ENCODE data around the gene ARFIP2. TPM values are rescaled to one million over a fixed set of nuclear protein-coding genes. Genes with fewer than 3 reads are reported as not detected.

The ARFIP2 gene
- polyA plus RNA-seq, 1 experiment, result 79.1 TPM

DNA sequence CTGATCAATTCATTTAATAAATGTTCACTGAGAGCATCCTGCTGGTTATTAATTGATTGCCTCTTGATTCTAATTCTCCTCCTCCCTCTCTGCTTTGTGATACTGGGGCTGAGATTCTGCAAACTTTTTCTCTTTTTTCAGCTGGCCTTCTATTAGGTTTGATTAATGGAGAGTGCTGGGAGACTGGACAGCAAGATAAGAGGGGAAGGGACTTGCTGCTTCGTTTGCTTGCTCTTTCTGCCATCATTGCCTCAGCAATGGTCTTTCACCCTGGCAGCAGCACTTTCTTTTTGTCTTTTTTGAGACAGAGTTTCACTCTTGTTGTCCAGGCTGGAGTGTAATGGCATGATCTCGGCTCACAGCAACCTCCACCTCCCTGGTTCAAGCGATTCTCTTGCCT, 23.0 kb upstream of the ARFIP2 start:
- Histone ChIP-seq H3K4me3 (ENCODE audit: low read depth, low read length) (no peak overlapping the region), H3K9me3 (ENCODE audit: control insufficient read depth, insufficient read depth, low read length) (no peaks in the 10 kb centered on the region), H3K27ac (ENCODE audit: low read depth, low read length) (no peak overlapping the region), H3K27me3 (ENCODE audit: control insufficient read depth, insufficient read depth, low read length) (no peaks in the 10 kb centered on the region)
- DNase-seq (ENCODE audit: low read depth, low spot score), result no peak
- CTCF ChIA-PET, result interaction anchor here (0.6 to 6.3 kb wide), 4 partner anchors 21 to 126 kb away, joined by 4 to 132 read pairs (median 9); no protein-coding TSS in a partner anchor
- POLR2A ChIA-PET, result interaction anchor here (1.3 kb wide), 1 partner anchor 23 kb away, joined by 4 read pairs; the partner anchor contains the start of genes ARFIP2 and TIMM10B
- TF ChIP-seq, protein P1, sequence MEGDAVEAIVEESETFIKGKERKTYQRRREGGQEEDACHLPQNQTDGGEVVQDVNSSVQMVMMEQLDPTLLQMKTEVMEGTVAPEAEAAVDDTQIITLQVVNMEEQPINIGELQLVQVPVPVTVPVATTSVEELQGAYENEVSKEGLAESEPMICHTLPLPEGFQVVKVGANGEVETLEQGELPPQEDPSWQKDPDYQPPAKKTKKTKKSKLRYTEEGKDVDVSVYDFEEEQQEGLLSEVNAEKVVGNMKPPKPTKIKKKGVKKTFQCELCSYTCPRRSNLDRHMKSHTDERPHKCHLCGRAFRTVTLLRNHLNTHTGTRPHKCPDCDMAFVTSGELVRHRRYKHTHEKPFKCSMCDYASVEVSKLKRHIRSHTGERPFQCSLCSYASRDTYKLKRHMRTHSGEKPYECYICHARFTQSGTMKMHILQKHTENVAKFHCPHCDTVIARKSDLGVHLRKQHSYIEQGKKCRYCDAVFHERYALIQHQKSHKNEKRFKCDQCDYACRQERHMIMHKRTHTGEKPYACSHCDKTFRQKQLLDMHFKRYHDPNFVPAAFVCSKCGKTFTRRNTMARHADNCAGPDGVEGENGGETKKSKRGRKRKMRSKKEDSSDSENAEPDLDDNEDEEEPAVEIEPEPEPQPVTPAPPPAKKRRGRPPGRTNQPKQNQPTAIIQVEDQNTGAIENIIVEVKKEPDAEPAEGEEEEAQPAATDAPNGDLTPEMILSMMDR (IDR thresholded peaks at IDR 0.05; ENCODE audit: low read depth, low read length), result no peak

DNA sequence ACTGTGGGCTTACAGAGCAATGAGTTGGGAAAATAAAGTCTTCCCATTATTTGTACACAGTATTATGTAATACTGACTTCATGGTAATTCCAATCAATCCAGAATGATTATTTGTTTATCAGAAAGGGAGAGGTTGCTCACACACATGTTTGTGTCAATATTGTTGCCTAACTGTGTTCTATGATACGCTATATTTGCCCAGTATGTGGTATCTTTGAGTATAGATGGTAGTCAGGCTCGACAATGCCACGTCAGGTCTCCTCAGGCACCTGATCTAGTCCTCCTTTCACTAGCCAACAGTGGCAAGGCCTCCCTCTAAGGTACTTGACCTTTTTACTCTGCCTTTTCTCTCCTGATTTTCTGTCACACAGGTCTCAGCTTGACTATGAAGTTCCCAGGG, 21.3 kb upstream of the ARFIP2 start:
- DNase-seq (ENCODE audit: low read depth, low spot score), result no peak
- CTCF ChIA-PET, result interaction anchor here (0.8 to 1.1 kb wide), 2 partner anchors 29 to 123 kb away, joined by 3 to 5 read pairs; no protein-coding TSS in a partner anchor

DNA sequence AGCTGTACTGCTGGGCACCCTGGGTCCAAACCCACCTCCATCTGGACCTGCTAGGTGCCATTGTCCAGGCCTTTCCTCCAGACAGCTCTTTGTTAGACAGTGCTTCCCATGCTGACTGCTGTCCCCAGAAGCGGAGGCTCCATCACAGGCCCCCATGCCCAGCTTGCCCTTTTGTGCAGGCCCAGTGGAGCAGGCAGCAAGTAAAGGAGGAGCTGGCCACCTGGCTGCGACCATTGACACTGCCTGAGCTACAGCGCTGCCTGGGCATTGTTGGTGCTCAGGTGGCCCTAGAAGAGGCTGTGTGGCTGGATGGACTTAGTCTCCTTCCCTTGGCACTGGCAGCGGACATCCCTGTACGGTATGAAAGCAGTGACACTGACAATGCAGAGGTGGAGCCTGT, 17.4 kb upstream of the ARFIP2 start:
- Histone ChIP-seq H3K4me3 (ENCODE audit: low read depth, low read length) (no peak overlapping the region), H3K9me3 (ENCODE audit: control insufficient read depth, insufficient read depth, low read length) (no peaks in the 10 kb centered on the region), H3K27ac (ENCODE audit: low read depth, low read length) (no peak overlapping the region), H3K27me3 (ENCODE audit: control insufficient read depth, insufficient read depth, low read length) (no peaks in the 10 kb centered on the region)
- TF ChIP-seq, protein P1 (IDR thresholded peaks at IDR 0.05; ENCODE audit: low read depth, low read length), result no peak
- ChIA-PET POLR2A (no interaction called here), CTCF (interaction anchor here (0.8 to 1.8 kb wide), 4 partner anchors 32 to 185 kb away, joined by 3 to 9 read pairs (median 4); partner anchors contain the start of gene MRPL17)
- no peak for DNase-seq (ENCODE audit: low read depth, low spot score)

More for the DNA sequence above, 21.3 kb upstream of the ARFIP2 start:
- H3K27me3 ChIP-seq (ENCODE audit: control insufficient read depth, insufficient read depth, low read length), result no peaks in the 10 kb centered on the region
- no peak overlapping the region for H3K4me3 ChIP-seq (ENCODE audit: low read depth, low read length)
- H3K9me3 ChIP-seq (ENCODE audit: control insufficient read depth, insufficient read depth, low read length), result no peaks in the 10 kb centered on the region
- TF ChIP-seq, protein P1 (IDR thresholded peaks at IDR 0.05; ENCODE audit: low read depth, low read length), result no peak
- POLR2A ChIA-PET, result no interaction called here
- H3K27ac ChIP-seq (ENCODE audit: low read depth, low read length), result no peak overlapping the region

DNA sequence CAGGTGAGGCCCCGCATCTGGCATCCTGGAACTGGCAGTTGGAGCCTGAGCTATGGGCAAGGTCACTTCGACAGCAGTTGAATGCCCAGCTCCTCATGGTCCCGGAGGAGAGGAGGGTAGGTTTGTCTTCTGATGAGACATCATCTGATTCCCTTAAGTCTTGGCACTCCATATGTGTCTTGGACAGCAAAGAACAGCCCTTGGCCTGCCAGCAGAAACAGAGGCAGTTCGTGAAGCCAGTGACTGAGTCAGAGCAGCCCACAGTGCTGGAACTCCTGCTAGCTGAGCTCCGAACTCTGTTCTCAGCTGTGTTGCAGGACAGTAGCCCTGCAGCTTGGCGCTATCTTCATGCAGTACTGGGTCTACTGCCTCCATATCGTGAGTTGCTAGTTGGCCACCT, 17.0 kb upstream of the ARFIP2 start:
- DNase-seq (ENCODE audit: low read depth, low spot score), result no peak
- Histone ChIP-seq H3K4me3 (ENCODE audit: low read depth, low read length) (no peak overlapping the region), H3K9me3 (ENCODE audit: control insufficient read depth, insufficient read depth, low read length) (no peaks in the 10 kb centered on the region), H3K27me3 (ENCODE audit: control insufficient read depth, insufficient read depth, low read length) (no peaks in the 10 kb centered on the region), H3K27ac (ENCODE audit: low read depth, low read length) (no peak overlapping the region)
- ChIA-PET CTCF (interaction anchor here (0.8 to 1.8 kb wide), 4 partner anchors 33 to 185 kb away, joined by 3 to 9 read pairs (median 4); partner anchors contain the start of gene MRPL17), POLR2A (no interaction called here)
- TF ChIP-seq, protein P1 (IDR thresholded peaks at IDR 0.05; ENCODE audit: low read depth, low read length), result no peak

DNA sequence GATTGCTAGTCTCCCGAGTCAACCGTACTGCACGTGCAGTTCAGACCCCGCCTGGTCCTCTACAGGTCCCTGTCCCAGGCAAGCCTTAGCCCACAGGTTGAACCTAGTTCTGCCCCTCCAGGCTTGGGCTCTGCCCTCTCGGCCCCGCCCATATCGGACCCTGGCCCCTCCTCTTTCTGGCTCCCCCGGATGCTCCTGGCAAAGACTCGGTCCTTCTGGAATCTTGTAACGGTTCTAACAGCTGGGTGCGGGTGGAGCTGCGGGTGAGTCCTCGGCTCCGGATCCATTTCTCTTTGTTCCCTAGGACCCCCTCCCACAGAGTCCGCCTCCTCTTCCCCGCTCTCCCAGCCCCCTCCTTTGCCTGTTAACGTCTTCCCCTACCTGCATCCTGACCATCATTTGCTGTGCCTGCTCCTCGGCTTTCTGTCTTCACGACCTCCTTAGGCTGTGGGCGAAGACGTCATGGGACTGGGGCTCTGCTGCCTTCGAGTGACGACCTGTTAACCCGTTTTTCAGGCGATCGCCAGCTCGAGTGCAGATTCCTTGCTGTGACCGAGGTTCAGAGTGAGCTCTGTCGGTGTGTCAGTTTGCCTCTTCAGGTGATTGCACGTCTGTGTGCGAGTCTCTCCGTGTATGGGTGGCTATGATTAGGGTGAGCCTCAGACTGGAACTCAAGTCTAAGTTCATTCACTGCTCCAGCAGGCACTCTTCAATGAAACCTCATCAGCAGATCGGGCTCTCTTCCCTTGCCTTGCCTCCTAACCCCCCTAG, 16.1 kb upstream of the ARFIP2 start, which contains the start of gene DNHD1:
DNHD1 (plus strand) TSS at position 212 of the 771 bp plus-strand sequence. CDS start 936 bp downstream, outside the sequence.
- DNase-seq (ENCODE audit: low read depth, low spot score), result no peak
- Histone ChIP-seq H3K27me3 (ENCODE audit: control insufficient read depth, insufficient read depth, low read length) (no peaks in the 10 kb centered on the region), H3K4me3 (ENCODE audit: low read depth, low read length) (no peak within 1 kb of the TSS), H3K27ac (ENCODE audit: low read depth, low read length) (no peak within 1 kb of the TSS), H3K9me3 (ENCODE audit: control insufficient read depth, insufficient read depth, low read length) (no peaks in the 10 kb centered on the region)
- TF ChIP-seq, protein P1 (IDR thresholded peaks at IDR 0.05; ENCODE audit: low read depth, low read length), result no peak
- ChIA-PET POLR2A (no interaction called here), CTCF (interaction anchor here (1.4 to 2.3 kb wide), 4 partner anchors 9 to 186 kb away, joined by 5 to 11 read pairs (median 8); partner anchors contain the start of gene MRPL17)

All from AG04450 (cell line).